ENCODE data around the gene CRIP2.

Gene CRIP2

GRCh38 chr14:105526776-105527380, 52.3 kb downstream of the CRIP2 start:
- no peak for DNase-seq (ENCODE audit: low read depth in 2 of 3, low spot score in 1 of 3)

- no peak for DNase-seq (ENCODE audit: low read depth in 2 of 3, low spot score in 1 of 3)
Observed at GRCh38 chr14:105527381-105527825, 52.8 kb downstream of the CRIP2 start.

- DNase-seq (ENCODE audit: low read depth in 2 of 3, low spot score in 1 of 3): peak; percentile 57 to 79 (median 68)
Observed at GRCh38 chr14:105527826-105528585, 53.4 kb downstream of the CRIP2 start.

GRCh38 chr14:105528586-105529318, 54.1 kb downstream of the CRIP2 start:
- DNase-seq (ENCODE audit: low read depth in 2 of 3, low spot score in 1 of 3): peak in 2 of 3 donors; percentile 46 to 48

- no peak for DNase-seq (ENCODE audit: low read depth in 2 of 3, low spot score in 1 of 3)
Observed at GRCh38 chr14:105529319-105529568, 54.6 kb downstream of the CRIP2 start.
